HepG2 (cell line): ENCODE measurements around the gene ANAPC2. TPM values are rescaled to one million over a fixed set of nuclear protein-coding genes. Genes with fewer than 3 reads are reported as not detected.

Source experiments
- ATAC-seq: fragments of 200-7000 bp; cut with Tn5 transposase; 3 replicates; pipeline ENCODE4 v1.9.1; 2020; ENCODE audit warnings: mild to moderate bottlenecking, moderate library complexity
- Bru-seq: library from RNA; stranded (reverse); fragments of 400-500 nt; gene quantifications from one replicate; lab custom pipeline; 2021; lab: Mats Ljungman, UMichigan
- BruChase-seq, 2 experiments: library from RNA; stranded (reverse); fragments of 400-500 nt; gene quantifications; one replicate each; lab custom pipeline; 2021; lab: Mats Ljungman, UMichigan
- BruUV-seq: library from RNA; stranded (reverse); fragments of 400-500 nt; replicated peaks from 2 replicates; lab custom pipeline; 2021; lab: Mats Ljungman, UMichigan
- CTCF ChIA-PET: fragments of 300-600 bp; formaldehyde crosslinking; extraction: SDS; loops from one replicate; lab custom pipeline; 2021; ENCODE audit warnings: low total read pairs, inconsistent platforms, low intra/inter-chr PET ratio; lab: Yijun Ruan, JAX
- POLR2A ChIA-PET: fragments of 350-600 bp; sonication (Branson Sonifier 250); formaldehyde crosslinking; loops from one replicate; lab custom pipeline; 2020; ENCODE audit warnings: antibody characterized with exemption, inconsistent platforms; lab: Yijun Ruan, JAX
- DNase-seq: peaks from one replicate; pipeline ENCODE4 v3.0.0-alpha.2; 2015; ENCODE audit warnings: low spot score
- FAIRE-seq: peaks from 3 replicates; lab custom pipeline; 2011; peaks lifted over from hg19 to GRCh38; lab: Jason Lieb, UNC
- H2AFZ ChIP-seq: one replicate; pipeline ENCODE4 v1.6.1; 2011; ENCODE audit warnings: low read length, inconsistent platforms
- H3K27ac ChIP-seq: fragments of 300-600 bp; 3 replicates; pipeline ENCODE4 v1.8.0; 2011; ENCODE audit warnings: mixed run types, mild to moderate bottlenecking, mixed read lengths, low read length, inconsistent platforms; ENCODE audit not compliant: insufficient read depth; ENCODE audit errors: extremely low read length
- H3K27me3 ChIP-seq, 2 experiments: fragments of 200-600 bp in 1 of 2; 2 replicates in 1 of 2; 3 replicates in 1 of 2; pipeline versions ENCODE4 v1.6.0 to v1.8.0; 2011; ENCODE audit warnings: low read length in 2 of 2, mild to moderate bottlenecking in 2 of 2, moderate library complexity in 2 of 2, inconsistent platforms in 1 of 2; ENCODE audit not compliant: insufficient read depth in 2 of 2, control insufficient read depth in 1 of 2
- H3K36me3 ChIP-seq, 2 experiments: fragments of 200-600 bp in 1 of 2; replicated peaks in 1 of 2; 2 replicates in 1 of 2; 3 replicates in 1 of 2; pipeline versions ENCODE4 v1.5.1 to v1.8.0; 2011; ENCODE audit warnings: low read length in 2 of 2, inconsistent platforms in 1 of 2; ENCODE audit not compliant: insufficient read depth in 2 of 2, control insufficient read depth in 1 of 2
- H3K4me1 ChIP-seq: 2 replicates; pipeline ENCODE4 v1.5.1; 2012; ENCODE audit warnings: low read length, inconsistent platforms; ENCODE audit not compliant: insufficient read depth
- H3K4me2 ChIP-seq: 2 replicates; pipeline ENCODE4 v1.6.0; 2011; ENCODE audit warnings: low read depth, low read length, inconsistent platforms
- H3K4me3 ChIP-seq, 3 experiments: fragments of 200-600 bp in 1 of 3; sonication (generic), shearing (Covaris generic) in 1 of 3; replicated peaks in 1 of 3; 2 replicates each; pipeline ENCODE4 v1.5.1; 2011 to 2016; ENCODE audit warnings: low read length in 3 of 3, inconsistent platforms in 2 of 3, low read depth in 2 of 3, mild to moderate bottlenecking in 2 of 3, control low read depth in 1 of 3, mixed read lengths in 1 of 3; ENCODE audit not compliant: insufficient read depth in 1 of 3
- H3K79me2 ChIP-seq: one replicate; pipeline ENCODE4 v1.6.1; 2011; ENCODE audit warnings: low read length, inconsistent platforms; ENCODE audit not compliant: insufficient read depth
- H3K9ac ChIP-seq: 2 replicates; pipeline ENCODE4 v1.6.0; 2011; ENCODE audit warnings: mild to moderate bottlenecking, low read depth, low read length, inconsistent platforms; ENCODE audit not compliant: insufficient read depth
- H3K9me3 ChIP-seq: 2 replicates; pipeline ENCODE4 v1.5.1; 2012; ENCODE audit warnings: mild to moderate bottlenecking, low read length
- H4K20me1 ChIP-seq: 2 replicates; pipeline ENCODE4 v1.6.0; 2011; ENCODE audit warnings: inconsistent platforms, mild to moderate bottlenecking, low read length, moderate library complexity; ENCODE audit not compliant: insufficient read depth
- CBX1 ChIP-seq: IDR thresholded peaks from one replicate; pipeline ENCODE4 v1.6.1; 2016; ENCODE audit warnings: antibody characterized with exemption, low read depth
- CEBPG ChIP-seq: IDR thresholded peaks from 2 replicates; pipeline ENCODE4 v1.6.1; 2016
- FOXA1 ChIP-seq, 2 experiments: fragments of 450-650 bp in 1 of 2; sonication (generic) in 1 of 2; formaldehyde crosslinking in 1 of 2; IDR thresholded peaks; 2 replicates each; pipeline versions ENCODE4 v1.4.0 to v1.6.1; 2016 to 2020; ENCODE audit warnings: missing genetic modification reagents in 1 of 2
- HNRNPUL1 ChIP-seq: fragments of 200-400 bp; formaldehyde crosslinking; IDR thresholded peaks from 2 replicates; pipeline ENCODE4 v1.6.1; 2017; ENCODE audit warnings: low read depth, mild to moderate bottlenecking, low read length, moderate library complexity
- THYN1 ChIP-seq: sonication (generic); formaldehyde crosslinking; IDR thresholded peaks from 2 replicates; pipeline ENCODE4 v1.8.1; 2023; ENCODE audit warnings: low read depth, mild to moderate bottlenecking, moderate library complexity, missing genetic modification reagents, borderline replicate concordance
- ZBTB4 ChIP-seq: sonication (generic); formaldehyde crosslinking; IDR thresholded peaks from 2 replicates; pipeline ENCODE4 v1.4.0; 2020; ENCODE audit warnings: missing genetic modification reagents, mild to moderate bottlenecking, borderline replicate concordance
- ZNF510 ChIP-seq: sonication (generic); formaldehyde crosslinking; IDR thresholded peaks from 2 replicates; pipeline ENCODE4 v1.4.0; 2020; ENCODE audit warnings: low read depth, mild to moderate bottlenecking, missing genetic modification reagents
- ZNF598 ChIP-seq: sonication (generic); formaldehyde crosslinking; IDR thresholded peaks from 2 replicates; pipeline ENCODE4 v1.5.1; 2020; ENCODE audit warnings: mild to moderate bottlenecking, missing genetic modification reagents, borderline replicate concordance
- WGBS: methylation state at CpG from one replicate; pipeline ENCODE4 v1.1.6; 2017; ENCODE audit warnings: low lambda C conversion rate; 5-methylcytosine and 5-hydroxymethylcytosine counted together
- in situ Hi-C: cut with HindIII; loops from 2 replicates; pipeline ENCODE4 v1.10.0; 2017; ENCODE audit warnings: low pct_unique_long_range_greater_than_20kb; ENCODE audit not compliant: extremely low pct_ligation_motif_present
- intact Hi-C: fragments of 100-400 bp; cut with micrococcal nuclease; formaldehyde crosslinking; loops from one replicate; pipeline ENCODE4 v1.10.0; 2022; ENCODE audit not compliant: unreplicated experiment
- long read RNA-seq, 2 experiments: library from RNA in 1 of 2; library from polyadenylated mRNA in 1 of 2; stranded (forward) in 1 of 2; unstranded in 1 of 2; transcript quantifications; one replicate each; pipeline ENCODE4 v2.0.0, GENCODE V29; 2019 to 2022
- polyA minus RNA-seq, 3 experiments: library from RNA; depleted of rRNA, polyadenylated mRNA; stranded (reverse); fragments of >200 nt; gene quantifications; 2 replicates each; pipeline ENCODE4 v1.2.3, GENCODE V29; 2011; ENCODE audit warnings: low replicate concordance in 1 of 3
- polyA plus RNA-seq, 8 experiments: library from polyadenylated mRNA; depleted of rRNA in 3 of 8; stranded (reverse) in 7 of 8; unstranded in 1 of 8; fragments of >200 nt; fragmentation: Illumina TruSeq in 4 of 8; extraction: Trizol in 4 of 8; gene quantifications; 2 replicates each; pipeline versions ENCODE4 v1.2.1 to v1.2.3, GENCODE V29; 2011 to 2016; ENCODE audit warnings: low read depth in 4 of 8, missing spikeins in 1 of 8, mixed read lengths in 1 of 8; ENCODE audit not compliant: insufficient read depth in 1 of 8
- total RNA-seq, 5 experiments: library from RNA; depleted of rRNA; stranded (reverse); fragments of >200 nt; fragmentation: Illumina TruSeq; extraction: Trizol; gene quantifications; 2 replicates each; pipeline ENCODE4 v1.2.3, GENCODE V29; 2016; ENCODE audit warnings: low read depth in 1 of 5
- TF ChIP-seq, protein P1 (sequence below): sonication (generic); formaldehyde crosslinking; IDR thresholded peaks from 2 replicates; pipeline ENCODE4 v1.5.0; 2020; ENCODE audit warnings: mild to moderate bottlenecking, missing genetic modification reagents, borderline replicate concordance

Gene ANAPC2
- total RNA-seq (2016; rRNA removed; fragmentation: Illumina TruSeq; extraction: Trizol): 7.4 and 12.3 TPM in 2 replicates
- total RNA-seq (2016; cell fraction: cytosol; rRNA removed; fragmentation: Illumina TruSeq; extraction: Trizol; ENCODE audit: low read depth): 22.4 and 23.5 TPM in 2 replicates
- 6.6 and 15.0 TPM in 2 replicates for total RNA-seq (2016; cell fraction: insoluble cytoplasmic fraction; rRNA removed; fragmentation: Illumina TruSeq; extraction: Trizol)
- 6.3 and 6.7 TPM in 2 replicates for total RNA-seq (2016; cell fraction: membrane; rRNA removed; fragmentation: Illumina TruSeq; extraction: Trizol)
- 17.6 and 21.6 TPM in 2 replicates for total RNA-seq (2016; cell fraction: nucleus; rRNA removed; fragmentation: Illumina TruSeq; extraction: Trizol)
- 15.4 and 21.6 TPM in 2 replicates for polyA plus RNA-seq (2011; rRNA removed)
- polyA plus RNA-seq (2011; cell fraction: cytosol; rRNA removed): 5.4 and 9.8 TPM in 2 replicates
- polyA plus RNA-seq (2011; cell fraction: nucleus; rRNA removed): 144 and 175 TPM in 2 replicates
- 13.6 and 16.6 TPM in 2 replicates for polyA plus RNA-seq (2012)
- polyA plus RNA-seq (2016; cell fraction: cytosol; fragmentation: Illumina TruSeq; extraction: Trizol; ENCODE audit: low read depth): 2.4 and 3.3 TPM in 2 replicates
- 11.2 and 14.3 TPM in 2 replicates for polyA plus RNA-seq (2016; cell fraction: insoluble cytoplasmic fraction; fragmentation: Illumina TruSeq; extraction: Trizol; ENCODE audit: low read depth)
- polyA plus RNA-seq (2016; cell fraction: membrane; fragmentation: Illumina TruSeq; extraction: Trizol; ENCODE audit: low read depth): 4.1 TPM in 2 replicates
- 64.9 and 72.0 TPM in 2 replicates for polyA plus RNA-seq (2016; cell fraction: nucleus; fragmentation: Illumina TruSeq; extraction: Trizol; ENCODE audit: insufficient read depth, low read depth)
- polyA minus RNA-seq (2011; rRNA and poly(A)+ RNA removed; ENCODE audit: low replicate concordance): 27.3 and 55.4 TPM in 2 replicates
- polyA minus RNA-seq (2011; cell fraction: cytosol; rRNA and poly(A)+ RNA removed): 14.7 and 17.5 TPM in 2 replicates
- polyA minus RNA-seq (2011; cell fraction: nucleus; rRNA and poly(A)+ RNA removed): 33.0 and 36.8 TPM in 2 replicates
- Bru-seq, nascent RNA: percentile 53 among the genes with signal in this experiment
- BruChase-seq, experiment 1, labeled RNA remaining after a 6-hour chase: percentile 81 among the genes with signal in this experiment
- percentile 69 among the genes with signal in this experiment for BruChase-seq, experiment 2, labeled RNA remaining after a 2-hour chase
- long read RNA-seq, experiment 1, partial matches to known transcripts: 1 of 3 reads
- long read RNA-seq, experiment 1, other reads (novel, unspliced or antisense): 0 of 3 reads
- long read RNA-seq, experiment 2, transcript ANAPC2-201 (13 exons, 2,632 nt): major isoform, 17 of 39 reads
- long read RNA-seq, experiment 2, partial matches to known transcripts: 18 of 39 reads
- long read RNA-seq, experiment 2, other reads (novel, unspliced or antisense): 3 of 39 reads

DNA sequence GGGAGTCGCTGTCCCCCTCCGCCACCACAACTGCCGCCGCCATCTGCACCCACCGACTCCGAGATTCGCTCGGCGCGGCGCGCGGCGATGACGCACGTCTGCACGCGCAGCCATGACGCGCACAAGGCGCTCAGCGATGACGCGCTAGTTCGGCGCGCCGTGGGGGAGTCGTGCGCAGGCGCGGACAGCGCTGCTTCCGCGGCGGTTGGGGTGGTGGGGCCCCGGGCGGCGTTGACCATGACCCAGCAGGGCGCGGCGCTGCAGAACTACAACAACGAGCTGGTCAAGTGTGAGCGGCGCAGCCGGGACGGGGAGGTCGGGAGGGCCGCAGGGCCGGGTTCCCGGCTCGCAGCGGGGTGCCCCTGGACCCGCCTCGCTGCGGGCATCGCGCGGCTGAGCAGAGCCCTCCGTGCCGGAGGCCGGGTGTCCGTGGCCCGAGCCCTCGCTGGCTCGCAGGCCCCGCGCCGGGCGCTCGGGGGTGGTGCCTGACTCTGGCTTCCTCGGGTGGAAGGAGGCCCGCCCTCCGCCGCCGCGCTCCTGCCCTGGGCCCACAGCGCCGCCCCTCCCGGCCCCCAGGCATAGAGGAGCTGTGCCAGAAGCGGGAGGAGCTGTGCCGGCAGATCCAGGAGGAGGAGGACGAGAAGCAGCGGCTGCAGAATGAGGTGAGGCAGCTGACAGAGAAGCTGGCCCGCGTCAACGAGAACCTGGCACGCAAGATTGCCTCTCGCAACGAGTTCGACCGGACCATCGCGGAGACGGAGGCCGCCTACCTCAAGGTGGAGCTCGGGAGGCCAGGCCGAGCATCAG is at the start of gene ANAPC2, which contains the start of gene SSNA1:
ANAPC2 (minus strand) TSS at position 71 of the 807 bp plus-strand sequence; CDS start at position 43, 28 bp downstream.
SSNA1 (plus strand) TSS at position 187 of the 807 bp plus-strand sequence; CDS start at position 238, 51 bp downstream.
- WGBS: 2% methylated on average over 25 of the region's 98 CpGs
- peak within 1 kb of the TSS; percentile 94 for H3K4me2 ChIP-seq
- BruUV-seq: TSS peak; percentile 85
- no peaks in the 10 kb centered on the region for H3K9me3 ChIP-seq
- no peaks in the 10 kb centered on the region for H3K27me3 ChIP-seq
- peaks cover 17 to 28% of the 10 kb centered on the region in 2 experiments; a peak in 3 of 5 replicates for H3K36me3 ChIP-seq
- H4K20me1 ChIP-seq: no peaks in the 10 kb centered on the region
- peaks cover 28% of the 10 kb centered on the region for H3K4me1 ChIP-seq
- peak within 1 kb of the TSS; percentile 81 for H3K27ac ChIP-seq
- ATAC-seq (peak; percentile 84), DNase-seq (peak; percentile 85), FAIRE-seq (peak; percentile 30)
- H2AFZ ChIP-seq: no peak within 1 kb of the TSS
- CTCF ChIA-PET: interaction anchor here (0.8 to 2.6 kb wide), 4 partner anchors 11 to 74 kb away, joined by 3 to 19 read pairs (median 10); partner anchors contain the start of gene RNF224
- in situ Hi-C loops (loop anchor here (5.0 kb wide), 1 partner anchor 39 kb away; the partner anchor contains the start of genes CYSRT1 and RNF224), intact Hi-C loops (loop anchor here (1.0 to 2.0 kb wide), 3 partner anchors 16 to 38 kb away; partner anchors contain the start of genes NDOR1, RNF224 and TMEM203)
- H3K9ac ChIP-seq: peak within 1 kb of the TSS; percentile 87
- POLR2A ChIA-PET: interaction anchor here (0.8 to 3.8 kb wide), 28 partner anchors 10 to 133 kb away, joined by 3 to 52 read pairs (median 7); partner anchors contain the start of genes MAN1B1, NDOR1, NELFB and RNF208
- H3K79me2 ChIP-seq: peaks cover 26% of the 10 kb centered on the region
- peak within 1 kb of the TSS; percentile 84 to 99 (median 97) for H3K4me3 ChIP-seq
- 0 out of 2 replicates have a peak, but pooled peaks have one; percentile 24 for TF ChIP-seq ZBTB4 (CRISPR knock-in tag)
- TF ChIP-seq CEBPG (CRISPR knock-in tag): peak; percentile 30
- TF ChIP-seq ZNF510 (CRISPR knock-in tag): no peak
- TF ChIP-seq ZNF598: no peak
- peak; percentile 80 for TF ChIP-seq CBX1
- TF ChIP-seq HNRNPUL1: no peak
- TF ChIP-seq FOXA1 (IDR thresholded peaks at IDR 0.05): no peak
- TF ChIP-seq FOXA1 (CRISPR knock-in tag; IDR thresholded peaks at IDR 0.05): peak; percentile 77
- TF ChIP-seq THYN1 (CRISPR knock-in tag): no peak
- TF ChIP-seq, protein P1, sequence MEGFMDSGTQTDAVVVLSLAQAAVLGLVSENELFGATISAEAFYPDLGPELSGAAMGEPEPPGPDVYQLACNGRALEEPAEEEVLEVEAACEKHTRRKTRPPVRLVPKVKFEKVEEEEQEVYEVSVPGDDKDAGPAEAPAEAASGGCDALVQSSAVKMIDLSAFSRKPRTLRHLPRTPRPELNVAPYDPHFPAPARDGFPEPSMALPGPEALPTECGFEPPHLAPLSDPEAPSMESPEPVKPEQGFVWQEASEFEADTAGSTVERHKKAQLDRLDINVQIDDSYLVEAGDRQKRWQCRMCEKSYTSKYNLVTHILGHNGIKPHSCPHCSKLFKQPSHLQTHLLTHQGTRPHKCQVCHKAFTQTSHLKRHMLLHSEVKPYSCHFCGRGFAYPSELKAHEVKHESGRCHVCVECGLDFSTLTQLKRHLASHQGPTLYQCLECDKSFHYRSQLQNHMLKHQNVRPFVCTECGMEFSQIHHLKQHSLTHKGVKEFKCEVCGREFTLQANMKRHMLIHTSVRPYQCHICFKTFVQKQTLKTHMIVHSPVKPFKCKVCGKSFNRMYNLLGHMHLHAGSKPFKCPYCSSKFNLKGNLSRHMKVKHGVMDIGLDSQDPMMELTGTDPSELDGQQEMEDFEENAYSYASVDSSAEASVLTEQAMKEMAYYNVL (CRISPR knock-in tag): peak; percentile 68; the same call in 1 of the 2 replicates
